B cell (primary cell): ENCODE measurements around the gene BNIP5. TPM values are rescaled to one million over a fixed set of nuclear protein-coding genes. Genes with fewer than 3 reads are reported as not detected.

Experiments used
- ATAC-seq: fragments of 200-7000 bp; cut with Tn5 transposase; one replicate; pipeline ENCODE4 v1.10.0; 2021; ENCODE audit warnings: low read depth, mild to moderate bottlenecking, moderate number of reproducible peaks, moderate library complexity
- CTCF ChIA-PET: fragments of 350-600 bp; sonication (Branson Sonifier 250); formaldehyde crosslinking; loops from one replicate; lab custom pipeline; 2021; ENCODE audit warnings: antibody characterized with exemption, inconsistent platforms; lab: Charles Lee
- POLR2A ChIA-PET: fragments of 350-600 bp; sonication (Branson Sonifier 250); formaldehyde crosslinking; loops from one replicate; lab custom pipeline; 2021; ENCODE audit warnings: antibody characterized with exemption; lab: Charles Lee
- DNase-seq: peaks from one replicate; pipeline ENCODE4 v3.0.0; 2013
- H2AFZ ChIP-seq: 2 replicates; pipeline ENCODE4 v1.6.1; 2012; ENCODE audit warnings: mild to moderate bottlenecking, low read depth, low read length; ENCODE audit not compliant: insufficient read depth, poor library complexity, severe bottlenecking
- H3K27ac ChIP-seq, 2 donors: 1 replicate in 1 of 2; 2 replicates in 1 of 2; pipeline ENCODE4 v1.5.1; 2012 to 2013; ENCODE audit warnings: low read length in 2 of 2, mild to moderate bottlenecking in 2 of 2, moderate library complexity in 1 of 2
- H3K27me3 ChIP-seq, 4 experiments: fragments of 200-600 bp in 1 of 4; sonication (generic) in 1 of 4; replicated peaks in 1 of 4; 1 replicate in 2 of 4; 2 replicates in 2 of 4; pipeline versions ENCODE4 v1.6.1 to v1.7.0; 2013 to 2016; ENCODE audit warnings: low read length in 3 of 4, mild to moderate bottlenecking in 2 of 4, mixed read lengths in 1 of 4, moderate library complexity in 1 of 4; ENCODE audit not compliant: insufficient read depth in 4 of 4, control insufficient read depth in 3 of 4; ENCODE audit errors: control extremely low read depth in 1 of 4
- H3K36me3 ChIP-seq, 2 experiments: replicated peaks in 1 of 2; 1 replicate in 1 of 2; 2 replicates in 1 of 2; pipeline versions ENCODE4 v1.6.1 to v1.7.1; 2013; ENCODE audit warnings: low read length in 1 of 2; ENCODE audit not compliant: insufficient read depth in 2 of 2, control insufficient read depth in 1 of 2; ENCODE audit errors: control extremely low read depth in 1 of 2, extremely low read depth in 1 of 2
- H3K4me1 ChIP-seq, 2 donors: fragments of 200-600 bp in 1 of 2; sonication (generic) in 1 of 2; 1 replicate in 1 of 2; 2 replicates in 1 of 2; pipeline versions ENCODE4 v1.5.1 to v1.6.1; 2013 to 2017; ENCODE audit warnings: low read length in 2 of 2; ENCODE audit not compliant: control insufficient read depth in 2 of 2, insufficient read depth in 2 of 2
- H3K4me2 ChIP-seq: replicated peaks from 2 replicates; pipeline ENCODE3; 2012; ENCODE audit warnings: mild to moderate bottlenecking, low read depth, low read length; ENCODE audit not compliant: poor library complexity, severe bottlenecking
- H3K4me3 ChIP-seq, 5 experiments: fragments of 200-600 bp in 1 of 5; sonication (generic) in 1 of 5; 1 replicate in 3 of 5; 2 replicates in 2 of 5; pipeline versions ENCODE4 v1.5.1 to v1.7.0; 2011 to 2016; ENCODE audit warnings: low read length in 4 of 5, mild to moderate bottlenecking in 4 of 5, low read depth in 2 of 5, control low read depth in 1 of 5, moderate library complexity in 1 of 5; ENCODE audit not compliant: insufficient read depth in 1 of 5; ENCODE audit errors: control extremely low read depth in 1 of 5, extremely low read depth in 1 of 5
- H3K79me2 ChIP-seq: fragments of 200-600 bp; sonication (generic); one replicate; pipeline ENCODE4 v1.6.0; 2016; ENCODE audit warnings: low read length; ENCODE audit not compliant: control insufficient read depth, insufficient read depth
- H3K9ac ChIP-seq: fragments of 200-600 bp; sonication (generic); 2 replicates; pipeline ENCODE4 v1.6.1; 2017; ENCODE audit warnings: mild to moderate bottlenecking, low read length, moderate library complexity
- H3K9me3 ChIP-seq, 3 donors: one replicate each; pipeline versions ENCODE4 v1.6.1 to v1.7.1; 2013; ENCODE audit warnings: low read length in 2 of 3; ENCODE audit not compliant: control insufficient read depth in 2 of 3, insufficient read depth in 1 of 3; ENCODE audit errors: control extremely low read depth in 1 of 3
- H4K20me1 ChIP-seq: 2 replicates; pipeline ENCODE4 v1.6.0; 2012; ENCODE audit warnings: mild to moderate bottlenecking, low read length; ENCODE audit not compliant: insufficient read depth, control insufficient read depth, poor library complexity, severe bottlenecking
- H3K27ac Mint-ChIP-seq: one replicate; pipeline ENCODE4 v1.8.0; 2021; ENCODE audit warnings: mixed read lengths
- H3K27me3 Mint-ChIP-seq: one replicate; pipeline ENCODE4 v1.8.0; 2021; ENCODE audit warnings: mixed read lengths
- H3K4me1 Mint-ChIP-seq: one replicate; pipeline ENCODE4 v1.8.0; 2021; ENCODE audit warnings: mixed read lengths
- H3K4me3 Mint-ChIP-seq: one replicate; pipeline ENCODE4 v1.8.0; 2021; ENCODE audit warnings: mixed read lengths
- H3K9me3 Mint-ChIP-seq: one replicate; pipeline ENCODE4 v1.8.0; 2022; ENCODE audit warnings: mixed read lengths; ENCODE audit not compliant: insufficient read depth
- CTCF ChIP-seq: fragments of 200-600 bp; IDR thresholded peaks from one replicate; pipeline ENCODE4 v1.8.0; 2022; ENCODE audit warnings: antibody characterized with exemption, mild to moderate bottlenecking
- EZH2 ChIP-seq: IDR thresholded peaks from 2 replicates; pipeline ENCODE4 v1.6.1; 2012; ENCODE audit warnings: borderline replicate concordance, low read depth, mild to moderate bottlenecking, moderate library complexity, low read length; ENCODE audit not compliant: insufficient read depth, poor library complexity, severe bottlenecking
- WGBS: methylation state at CpG from one replicate; pipeline ENCODE4 v1.1.5; 2013; ENCODE audit warnings: missing lambda C conversion rate; ENCODE audit not compliant: insufficient coverage; 5-methylcytosine and 5-hydroxymethylcytosine counted together
- intact Hi-C: fragments of 100-400 bp; cut with micrococcal nuclease; formaldehyde crosslinking; loops from one replicate; pipeline ENCODE4 v1.10.0; 2022
- polyA plus RNA-seq: library from polyadenylated mRNA; depleted of rRNA; stranded (reverse); fragments of >200 nt; gene quantifications from 2 replicates; pipeline ENCODE4 v1.2.3, GENCODE V29; 2012
- total RNA-seq, 2 donors: library from RNA; stranded (reverse); fragments of 120-200 nt in 1 of 2; gene quantifications; 1 replicate in 1 of 2; 2 replicates in 1 of 2; pipeline versions ENCODE4 v1.2.3 to v1.2.4, GENCODE V29; 2013 to 2022

BNIP5 gene
- total and polyA plus RNA-seq, 2 donors (not counting 1 experiment from before 2014, with no cell fraction given): 0.06 to 0.10 TPM

GRCh38 chr6:36267731-36268477 is 68.8 kb downstream of the BNIP5 start:
- no peaks in the 10 kb centered on the region for H3K79me2 ChIP-seq
- WGBS: 98% methylated on average over 4 of the region's 4 CpGs
- no peak for ATAC-seq
- no peaks in the 10 kb centered on the region for H4K20me1 ChIP-seq
- Mint-ChIP-seq H3K27ac (no peak overlapping the region), H3K9me3 (no peaks in the 10 kb centered on the region), H3K27me3 (peaks cover 33% of the 10 kb centered on the region), H3K4me1 (no peaks in the 10 kb centered on the region), H3K4me3 (no peak overlapping the region)
- no peak overlapping the region for H3K4me2 ChIP-seq
- no peak overlapping the region for H3K27ac ChIP-seq
- H2AFZ ChIP-seq: no peak overlapping the region
- TF ChIP-seq CTCF (no peak), EZH2 (no peak)
- H3K36me3 ChIP-seq: no peaks in the 10 kb centered on the region
- ChIA-PET CTCF (interaction anchor here (0.6 kb wide), 1 partner anchor 1018 kb away, joined by 3 read pairs; no protein-coding TSS in a partner anchor), POLR2A (no interaction called here)
- intact Hi-C loops: no loop called here
- H3K4me1 ChIP-seq: no peaks in the 10 kb centered on the region
- H3K4me3 ChIP-seq: no peak overlapping the region
- H3K27me3 ChIP-seq: peaks cover 0 to 4% (median 2%) of the 10 kb centered on the region in 4 experiments
- peaks cover 0 to 9% (median 8%) of the 10 kb centered on the region in 3 donors for H3K9me3 ChIP-seq
- H3K9ac ChIP-seq: no peak overlapping the region
- DNase-seq: no peak

GRCh38 chr6:36266913-36267644 is 69.6 kb downstream of the BNIP5 start:
- CTCF ChIA-PET: no interaction called here
- no peak overlapping the region for H2AFZ ChIP-seq
- H4K20me1 ChIP-seq: no peaks in the 10 kb centered on the region
- DNase-seq (no peak), ATAC-seq (no peak)
- Mint-ChIP-seq H3K27ac (no peak overlapping the region), H3K4me1 (no peaks in the 10 kb centered on the region), H3K27me3 (peaks cover 34% of the 10 kb centered on the region), H3K4me3 (no peak overlapping the region), H3K9me3 (no peaks in the 10 kb centered on the region)
- no peak overlapping the region for H3K4me3 ChIP-seq
- H3K9ac ChIP-seq: no peak overlapping the region
- POLR2A ChIA-PET: no interaction called here
- TF ChIP-seq CTCF (no peak), EZH2 (no peak)
- peaks cover 0 to 4% (median 2%) of the 10 kb centered on the region in 4 experiments for H3K27me3 ChIP-seq
- H3K27ac ChIP-seq: no peak overlapping the region
- no peaks in the 10 kb centered on the region for H3K36me3 ChIP-seq
- WGBS: 95% methylated on average over 12 of the region's 13 CpGs
- peaks cover 0 to 9% (median 8%) of the 10 kb centered on the region in 3 donors for H3K9me3 ChIP-seq
- no peak overlapping the region for H3K4me2 ChIP-seq
- intact Hi-C loops: no loop called here
- H3K79me2 ChIP-seq: no peaks in the 10 kb centered on the region
- no peaks in the 10 kb centered on the region for H3K4me1 ChIP-seq
